Neural cell (in vitro differentiated cells): ENCODE results near the gene VAV3. TPM values are rescaled to one million over a fixed set of nuclear protein-coding genes. Genes with fewer than 3 reads are reported as not detected.

Source experiments
- H2AFZ ChIP-seq: fragments of 200-600, 300-800 bp; sonication (generic), shearing (Covaris generic); 2 replicates; pipeline ENCODE4 v1.6.0; 2014; ENCODE audit warnings: low read depth, mild to moderate bottlenecking, antibody characterized with exemption, low read length, moderate library complexity
- H3F3A ChIP-seq: fragments of 200-600 bp; shearing (Covaris generic); 2 replicates; pipeline ENCODE4 v1.6.1; 2016; ENCODE audit warnings: mild to moderate bottlenecking, moderate library complexity, mixed read lengths, antibody characterized with exemption, low read length; ENCODE audit not compliant: insufficient read depth, poor library complexity, severe bottlenecking
- H3K27ac ChIP-seq: fragments of 200-600, 300-800 bp; sonication (generic), shearing (Covaris generic); 2 replicates; pipeline ENCODE4 v1.5.1; 2014; ENCODE audit warnings: mild to moderate bottlenecking, low read length, moderate library complexity
- H3K27me3 ChIP-seq: fragments of 300-800, 200-600 bp; sonication (generic), shearing (Covaris generic); 2 replicates; pipeline ENCODE4 v1.6.0; 2014; ENCODE audit warnings: mild to moderate bottlenecking, low read depth, low read length, moderate library complexity; ENCODE audit not compliant: insufficient read depth
- H3K36me3 ChIP-seq: fragments of 300-800, 200-600 bp; sonication (generic), shearing (Covaris generic); 2 replicates; pipeline ENCODE4 v1.5.1; 2014; ENCODE audit warnings: mild to moderate bottlenecking, antibody characterized with exemption, low read length, moderate library complexity; ENCODE audit not compliant: insufficient read depth
- H3K4me2 ChIP-seq: fragments of 300-800, 200-600 bp; sonication (generic), shearing (Covaris generic); 2 replicates; pipeline ENCODE4 v1.6.0; 2014; ENCODE audit warnings: mild to moderate bottlenecking, low read length
- H3K4me3 ChIP-seq: fragments of 300-800, 200-600 bp; sonication (generic), shearing (Covaris generic); 2 replicates; pipeline ENCODE4 v1.5.1; 2014; ENCODE audit warnings: mild to moderate bottlenecking, low read length, moderate library complexity
- H3K79me2 ChIP-seq: fragments of 200-600 bp; shearing (Covaris generic); replicated peaks from 2 replicates; pipeline ENCODE4 v1.6.0; 2014; ENCODE audit warnings: mild to moderate bottlenecking, low read length, moderate library complexity; ENCODE audit not compliant: insufficient read depth
- H3K9ac ChIP-seq: fragments of 300-800, 200-600 bp; sonication (generic), shearing (Covaris generic); 2 replicates; pipeline ENCODE4 v1.6.1; 2016; ENCODE audit warnings: mild to moderate bottlenecking, low read length, mixed read lengths
- H3K9me2 ChIP-seq: fragments of 200-600 bp; shearing (Covaris generic); 2 replicates; pipeline ENCODE4 v1.6.1; 2016; ENCODE audit warnings: mild to moderate bottlenecking, low read length, mixed read lengths; ENCODE audit not compliant: insufficient read depth
- H3K9me3 ChIP-seq: fragments of 200-600, 300-800 bp; sonication (generic), shearing (Covaris generic); 2 replicates; pipeline ENCODE4 v1.6.1; 2016; ENCODE audit warnings: mild to moderate bottlenecking, mixed run types, low read length, moderate library complexity, mixed read lengths
- H4K20me1 ChIP-seq: fragments of 200-600 bp; shearing (Covaris generic); 2 replicates; pipeline ENCODE4 v1.6.1; 2016; ENCODE audit warnings: mild to moderate bottlenecking, mixed run types; ENCODE audit not compliant: insufficient read depth
- CTCF ChIP-seq: fragments of 450-650 bp; IDR thresholded peaks from 2 replicates; pipeline ENCODE4 v1.5.1; 2014; ENCODE audit warnings: antibody characterized with exemption, mild to moderate bottlenecking, moderate library complexity; ENCODE audit not compliant: poor library complexity, severe bottlenecking
- EP300 ChIP-seq: fragments of 450-650 bp; conservative IDR thresholded peaks from 2 replicates; pipeline ENCODE4 v1.6.1; 2014; ENCODE audit warnings: antibody characterized with exemption, mild to moderate bottlenecking, moderate library complexity; ENCODE audit not compliant: poor library complexity, severe bottlenecking
- EZH2 ChIP-seq: fragments of 200-600, 300-800 bp; shearing (Covaris generic), sonication (generic); IDR thresholded peaks from 2 replicates; pipeline ENCODE4 v1.6.1; 2014; ENCODE audit warnings: antibody characterized with exemption, low read length, borderline replicate concordance, mild to moderate bottlenecking; ENCODE audit not compliant: insufficient read depth, poor library complexity, severe bottlenecking
- MXI1 ChIP-seq: fragments of 450-650 bp; conservative IDR thresholded peaks from 2 replicates; pipeline ENCODE4 v1.6.1; 2014; ENCODE audit warnings: antibody characterized with exemption, mild to moderate bottlenecking; ENCODE audit not compliant: poor library complexity, severe bottlenecking
- POLR2AphosphoS5 ChIP-seq: IDR thresholded peaks from 2 replicates; pipeline ENCODE4 v1.6.1; 2012
- RAD21 ChIP-seq: fragments of 450-650 bp; conservative IDR thresholded peaks from 2 replicates; pipeline ENCODE4 v1.6.1; 2014; ENCODE audit warnings: antibody characterized with exemption, mild to moderate bottlenecking, moderate library complexity
- REST ChIP-seq: IDR thresholded peaks from 2 replicates; pipeline ENCODE4 v1.6.1; 2012; ENCODE audit warnings: borderline replicate concordance
- SMC3 ChIP-seq: fragments of 450-650 bp; conservative IDR thresholded peaks from 2 replicates; pipeline ENCODE4 v1.6.1; 2014; ENCODE audit warnings: antibody characterized with exemption, mild to moderate bottlenecking, moderate library complexity; ENCODE audit not compliant: poor library complexity
- TAF1 ChIP-seq: IDR thresholded peaks from 2 replicates; pipeline ENCODE4 v1.6.1; 2012; ENCODE audit warnings: low read depth
- polyA plus RNA-seq: library from polyadenylated mRNA; depleted of rRNA; stranded (reverse); fragments of >200 nt; gene quantifications from 2 replicates; pipeline ENCODE4 v1.2.3, GENCODE V29; 2014

Gene VAV3
- polyA plus RNA-seq, 1 donor from 2014 or later = 7.6 TPM

GRCh38 chr1:107599220-107599619 is 365.8 kb downstream of the VAV3 start:
- no peaks in the 10 kb centered on the region for H4K20me1 ChIP-seq
- no peak overlapping the region for H3K4me3 ChIP-seq
- H3K27ac ChIP-seq = no peak overlapping the region
- H3K36me3 ChIP-seq = no peaks in the 10 kb centered on the region
- no peaks in the 10 kb centered on the region for H3K27me3 ChIP-seq
- H3K4me2 ChIP-seq = no peak overlapping the region
- no peak overlapping the region for H2AFZ ChIP-seq
- H3F3A ChIP-seq = no peaks in the 10 kb centered on the region
- no peaks in the 10 kb centered on the region for H3K79me2 ChIP-seq
- H3K9me2 ChIP-seq = no peaks in the 10 kb centered on the region
- no peaks in the 10 kb centered on the region for H3K9me3 ChIP-seq
- no peak for TF ChIP-seq MXI1
- TF ChIP-seq POLR2AphosphoS5 = no peak
- no peak for TF ChIP-seq TAF1
- TF ChIP-seq RAD21 = no peak
- no peak for TF ChIP-seq EP300
- no peak for TF ChIP-seq SMC3
- TF ChIP-seq EZH2 = no peak
- TF ChIP-seq REST = no peak
- no peak for TF ChIP-seq CTCF
- no peak overlapping the region for H3K9ac ChIP-seq

GRCh38 chr1:107597290-107597689 is 367.7 kb downstream of the VAV3 start:
- Histone ChIP-seq H3K9me2 (no peaks in the 10 kb centered on the region), H3K4me2 (no peak overlapping the region), H3K4me3 (no peak overlapping the region), H3K27ac (no peak overlapping the region), H4K20me1 (no peaks in the 10 kb centered on the region), H2AFZ (no peak overlapping the region), H3K27me3 (no peaks in the 10 kb centered on the region), H3K36me3 (no peaks in the 10 kb centered on the region), H3K9me3 (no peaks in the 10 kb centered on the region), H3F3A (no peaks in the 10 kb centered on the region), H3K9ac (no peak overlapping the region), H3K79me2 (no peaks in the 10 kb centered on the region)
- TF ChIP-seq EP300 (no peak), RAD21 (no peak), CTCF (no peak), POLR2AphosphoS5 (no peak), TAF1 (no peak), SMC3 (no peak), REST (no peak), MXI1 (no peak), EZH2 (no peak)
